Measurements from ENCODE around the gene PRPF6. TPM values are rescaled to one million over a fixed set of nuclear protein-coding genes. Genes with fewer than 3 reads are reported as not detected.
"Not testable (repeated sequence)": the region's sequence is repeated elsewhere in the genome, so short reads cannot be mapped to it uniquely, and the experiment has no call there.

The PRPF6 gene
- total RNA-seq, 1 donor from 2014 or later = 52.6 TPM

DNA sequence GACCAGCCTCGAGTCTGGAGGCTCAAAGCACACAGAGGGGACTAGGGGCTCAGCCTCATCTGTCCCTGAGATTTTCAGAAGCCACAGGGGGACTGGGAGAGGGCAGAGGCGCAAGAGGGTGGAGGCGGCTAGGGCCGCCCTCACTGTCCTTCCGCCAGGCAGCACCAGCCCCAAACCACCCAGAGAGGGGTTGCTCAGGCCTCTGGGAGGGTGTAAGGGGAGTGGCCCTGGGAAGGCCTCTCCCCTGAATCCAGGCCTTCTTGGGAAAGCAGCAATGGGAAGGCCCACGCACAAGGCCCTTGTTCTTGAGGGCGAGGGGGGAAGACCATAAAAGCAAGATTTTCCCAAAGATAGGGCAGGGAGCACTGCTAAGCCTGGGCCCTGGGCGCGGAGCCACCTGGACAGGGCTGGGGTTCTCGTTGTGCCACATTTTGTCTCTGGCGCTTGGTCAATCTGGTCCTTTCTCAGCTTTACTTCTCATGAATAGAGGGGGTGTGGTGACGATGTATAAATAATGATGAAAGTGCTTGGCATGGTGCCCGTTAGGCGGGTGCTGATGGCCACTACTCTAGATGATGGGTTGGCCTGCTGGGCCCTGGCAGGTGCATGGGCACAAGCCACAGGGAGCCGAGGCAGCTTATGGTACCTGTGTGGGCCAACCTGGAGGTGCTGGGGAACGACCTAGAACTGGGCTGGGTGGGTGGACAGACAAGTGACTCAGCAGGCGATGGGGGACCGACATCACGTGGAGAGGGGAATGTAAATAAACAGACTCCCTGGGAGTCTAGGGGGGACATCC is 6.3 kb upstream of the PRPF6 start:
- H4K20me1 ChIP-seq (ENCODE audit: insufficient read depth, low read length) = peaks cover 4% of the 10 kb centered on the region
- no peak overlapping the region for H3K4me3 ChIP-seq (ENCODE audit: insufficient read depth, low read depth, low read length)
- no peaks in the 10 kb centered on the region for H3K9me3 ChIP-seq (ENCODE audit: insufficient read depth, low read depth, low read length)
- TF ChIP-seq CTCF (IDR thresholded peaks at IDR 0.05; ENCODE audit: insufficient read depth, low read depth, low read length) (no peak), EZH2 (IDR thresholded peaks at IDR 0.05; ENCODE audit: insufficient read depth, low read length) (no peak)
- FAIRE-seq = no peak
- H3K36me3 Mint-ChIP-seq (ENCODE audit: low read depth, unreplicated experiment) = peaks cover 2% of the 10 kb centered on the region
- H3K4me1 ChIP-seq (ENCODE audit: insufficient read depth, low read length) = peaks cover 33% of the 10 kb centered on the region
- H3K4me3 Mint-ChIP-seq (ENCODE audit: unreplicated experiment) = peak overlapping the region; percentile 37
- H3K27ac ChIP-seq (ENCODE audit: low read depth, low read length) = no peak overlapping the region
- H2AFZ ChIP-seq (ENCODE audit: low read depth, low read length) = no peak overlapping the region
- no peaks in the 10 kb centered on the region for H3K36me3 ChIP-seq (ENCODE audit: insufficient read depth, low read length)
- H3K27me3 ChIP-seq (ENCODE audit: insufficient read depth, low read length) = no peaks in the 10 kb centered on the region
- no peak overlapping the region for H3K9ac ChIP-seq (ENCODE audit: low read length)
- DNase-seq (ENCODE audit: low read depth) = no peak
- no peaks in the 10 kb centered on the region for H3K27me3 Mint-ChIP-seq (ENCODE audit: low read depth, unreplicated experiment)
- no peak overlapping the region for H3K27ac Mint-ChIP-seq (ENCODE audit: unreplicated experiment)
- H3K4me1 Mint-ChIP-seq (ENCODE audit: low read depth, unreplicated experiment) = peaks cover 17% of the 10 kb centered on the region
- no peaks in the 10 kb centered on the region for H3K79me2 ChIP-seq (ENCODE audit: insufficient read depth, low read length)
- no peaks in the 10 kb centered on the region for H3K9me3 Mint-ChIP-seq (ENCODE audit: unreplicated experiment)
- H3K4me2 ChIP-seq (ENCODE audit: low read length) = no peak overlapping the region

GRCh38 chr20:63976511-63976910 is 4.4 kb upstream of the PRPF6 start:
- not testable (repeated sequence) for H3K79me2 ChIP-seq (ENCODE audit: insufficient read depth, low read length); H3K4me2 ChIP-seq (ENCODE audit: low read length); H3K9me3 ChIP-seq (ENCODE audit: insufficient read depth, low read depth, low read length); H3K27me3 Mint-ChIP-seq (ENCODE audit: low read depth, unreplicated experiment); H3K9ac ChIP-seq (ENCODE audit: low read length); H3K27ac Mint-ChIP-seq (ENCODE audit: unreplicated experiment); H3K36me3 ChIP-seq (ENCODE audit: insufficient read depth, low read length); H3K4me3 ChIP-seq (ENCODE audit: insufficient read depth, low read depth, low read length); H3K27me3 ChIP-seq (ENCODE audit: insufficient read depth, low read length); H3K27ac ChIP-seq (ENCODE audit: low read depth, low read length); DNase-seq (ENCODE audit: low read depth); H3K9me3 Mint-ChIP-seq (ENCODE audit: unreplicated experiment); H3K4me3 Mint-ChIP-seq (ENCODE audit: unreplicated experiment); FAIRE-seq; H3K36me3 Mint-ChIP-seq (ENCODE audit: low read depth, unreplicated experiment); H4K20me1 ChIP-seq (ENCODE audit: insufficient read depth, low read length); H2AFZ ChIP-seq (ENCODE audit: low read depth, low read length)
- H3K4me1 Mint-ChIP-seq (ENCODE audit: low read depth, unreplicated experiment) = peaks cover 28% of the 10 kb centered on the region
- peaks cover 42% of the 10 kb centered on the region for H3K4me1 ChIP-seq (ENCODE audit: insufficient read depth, low read length)

DNA sequence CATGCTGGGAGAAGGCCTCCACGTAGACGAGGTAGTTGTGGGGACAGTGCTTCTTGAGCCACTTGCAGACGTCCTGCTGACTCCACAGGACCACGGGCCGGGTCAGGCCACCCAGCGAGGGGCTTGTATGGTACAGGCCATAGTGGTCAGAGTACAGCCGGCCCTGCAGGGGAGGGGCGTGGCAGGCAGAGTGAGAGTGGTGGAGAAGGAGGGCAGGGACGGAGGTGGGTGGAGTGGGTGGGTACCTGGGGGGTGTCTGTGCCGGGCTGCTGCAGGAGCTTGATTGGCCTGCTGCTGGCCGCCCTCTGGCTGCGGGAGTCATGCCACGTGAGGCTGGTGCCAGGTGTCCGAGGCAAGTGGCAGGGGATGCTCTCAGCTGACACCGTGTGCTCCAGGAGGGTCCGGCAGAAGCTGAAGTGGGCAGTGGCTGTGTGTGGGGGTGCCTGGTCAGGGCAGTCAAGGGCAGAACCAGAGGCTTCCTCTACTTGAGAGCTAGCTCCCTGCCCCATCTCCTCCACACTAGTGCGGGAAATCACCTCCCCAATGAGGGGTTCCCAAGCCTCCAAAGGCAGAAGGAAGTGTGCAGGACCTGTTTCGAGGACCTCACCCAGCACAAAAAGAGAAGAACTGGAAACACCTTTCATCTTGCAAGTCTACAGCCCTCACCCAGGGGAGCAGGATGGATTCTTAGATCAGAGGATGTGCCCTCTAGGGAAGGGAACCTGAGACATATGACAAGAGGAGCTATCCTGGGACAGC is 3.8 kb upstream of the PRPF6 start:
- Mint-ChIP-seq H3K27ac (ENCODE audit: unreplicated experiment) (no peak overlapping the region), H3K9me3 (ENCODE audit: unreplicated experiment) (no peaks in the 10 kb centered on the region), H3K27me3 (ENCODE audit: low read depth, unreplicated experiment) (no peaks in the 10 kb centered on the region), H3K4me1 (ENCODE audit: low read depth, unreplicated experiment) (peaks cover 31% of the 10 kb centered on the region), H3K36me3 (ENCODE audit: low read depth, unreplicated experiment) (peaks cover 2% of the 10 kb centered on the region), H3K4me3 (ENCODE audit: unreplicated experiment) (no peak overlapping the region)
- Histone ChIP-seq H3K4me1 (ENCODE audit: insufficient read depth, low read length) (peaks cover 46% of the 10 kb centered on the region), H3K36me3 (ENCODE audit: insufficient read depth, low read length) (no peaks in the 10 kb centered on the region), H3K27ac (ENCODE audit: low read depth, low read length) (no peak overlapping the region), H3K9ac (ENCODE audit: low read length) (peak overlapping the region; percentile 36), H3K9me3 (ENCODE audit: insufficient read depth, low read depth, low read length) (no peaks in the 10 kb centered on the region), H3K27me3 (ENCODE audit: insufficient read depth, low read length) (no peaks in the 10 kb centered on the region), H2AFZ (ENCODE audit: low read depth, low read length) (peak overlapping the region; percentile 1), H3K4me3 (ENCODE audit: insufficient read depth, low read depth, low read length) (peak overlapping the region; percentile 33), H3K79me2 (ENCODE audit: insufficient read depth, low read length) (peaks cover 10% of the 10 kb centered on the region), H3K4me2 (ENCODE audit: low read length) (peak overlapping the region; percentile 89), H4K20me1 (ENCODE audit: insufficient read depth, low read length) (peaks cover 4% of the 10 kb centered on the region)
- FAIRE-seq (no peak), DNase-seq (ENCODE audit: low read depth) (no peak)
- TF ChIP-seq CTCF (IDR thresholded peaks at IDR 0.05; ENCODE audit: insufficient read depth, low read depth, low read length) = no peak
- no peak for TF ChIP-seq EZH2 (IDR thresholded peaks at IDR 0.05; ENCODE audit: insufficient read depth, low read length)
